Stomach smooth muscle (tissue), 2 donors: Measurements from ENCODE around the gene VPS33B.

Experiments
- H3K27ac ChIP-seq: one replicate; pipeline ENCODE4 v1.7.0; 2013; ENCODE audit warnings: mild to moderate bottlenecking, low read length, inconsistent platforms
- H3K27me3 ChIP-seq, 2 donors: one replicate each; pipeline ENCODE4 v1.7.0; 2013; ENCODE audit warnings: low read length in 2 of 2; ENCODE audit not compliant: insufficient read depth in 2 of 2, control insufficient read depth in 1 of 2
- H3K36me3 ChIP-seq, 2 donors: one replicate each; pipeline ENCODE4 v1.7.0; 2013; ENCODE audit warnings: low read length in 2 of 2; ENCODE audit not compliant: control insufficient read depth in 2 of 2, insufficient read depth in 2 of 2
- H3K4me1 ChIP-seq: one replicate; pipeline ENCODE4 v1.7.0; 2013; ENCODE audit warnings: low read length; ENCODE audit not compliant: control insufficient read depth, insufficient read depth
- H3K4me3 ChIP-seq, 2 donors: one replicate each; pipeline ENCODE4 v1.7.0; 2013; ENCODE audit warnings: low read length in 2 of 2
- H3K9ac ChIP-seq, 2 donors: one replicate each; pipeline ENCODE4 v1.7.0; 2013; ENCODE audit warnings: low read length in 2 of 2, mild to moderate bottlenecking in 1 of 2
- H3K9me3 ChIP-seq, 2 donors: one replicate each; pipeline ENCODE4 v1.7.0; 2013; ENCODE audit warnings: low read length in 2 of 2; ENCODE audit not compliant: control insufficient read depth in 2 of 2
- donor health status: healthy.
- donor health status: Pancreatic carcinoma.

Gene VPS33B

GRCh38 chr15:90998737-90999136 lies 23.7 kb downstream of the VPS33B start:
- H3K4me1 ChIP-seq, result peaks cover 4% of the 10 kb centered on the region
- peaks cover 25 to 36% of the 10 kb centered on the region in 2 donors for H3K36me3 ChIP-seq
- no peak overlapping the region for H3K4me3 ChIP-seq
- no peaks in the 10 kb centered on the region for H3K9me3 ChIP-seq
- no peak overlapping the region for H3K9ac ChIP-seq
- no peaks in the 10 kb centered on the region for H3K27me3 ChIP-seq
- no peak overlapping the region for H3K27ac ChIP-seq

GRCh38 chr15:90994417-90995311 lies 27.7 kb downstream of the VPS33B start, which contains the start of gene PRC1:
TSS of gene PRC1 (minus strand) at chr15:90994535. CDS start at chr15:90994417, 118 bp downstream.
- Histone ChIP-seq H3K27ac (peak within 1 kb of the TSS; percentile 85), H3K9me3 (no peaks in the 10 kb centered on the region), H3K4me3 (peak within 1 kb of the TSS; percentile 88 to 91), H3K4me1 (peaks cover 9% of the 10 kb centered on the region), H3K9ac (peak within 1 kb of the TSS; percentile 90 to 95), H3K27me3 (no peaks in the 10 kb centered on the region), H3K36me3 (peaks cover 8 to 11% of the 10 kb centered on the region in 2 donors)

GRCh38 chr15:90994059-90994416 lies 28.4 kb downstream of the VPS33B start:
- H3K36me3 ChIP-seq, result peaks cover 6 to 7% of the 10 kb centered on the region in 2 donors
- H3K27me3 ChIP-seq, result no peaks in the 10 kb centered on the region
- H3K27ac ChIP-seq, result peak overlapping the region; percentile 85
- no peaks in the 10 kb centered on the region for H3K9me3 ChIP-seq
- peak overlapping the region; percentile 82 to 86 for H3K9ac ChIP-seq
- H3K4me3 ChIP-seq, result peak overlapping the region; percentile 88 to 91
- peaks cover 9% of the 10 kb centered on the region for H3K4me1 ChIP-seq

DNA sequence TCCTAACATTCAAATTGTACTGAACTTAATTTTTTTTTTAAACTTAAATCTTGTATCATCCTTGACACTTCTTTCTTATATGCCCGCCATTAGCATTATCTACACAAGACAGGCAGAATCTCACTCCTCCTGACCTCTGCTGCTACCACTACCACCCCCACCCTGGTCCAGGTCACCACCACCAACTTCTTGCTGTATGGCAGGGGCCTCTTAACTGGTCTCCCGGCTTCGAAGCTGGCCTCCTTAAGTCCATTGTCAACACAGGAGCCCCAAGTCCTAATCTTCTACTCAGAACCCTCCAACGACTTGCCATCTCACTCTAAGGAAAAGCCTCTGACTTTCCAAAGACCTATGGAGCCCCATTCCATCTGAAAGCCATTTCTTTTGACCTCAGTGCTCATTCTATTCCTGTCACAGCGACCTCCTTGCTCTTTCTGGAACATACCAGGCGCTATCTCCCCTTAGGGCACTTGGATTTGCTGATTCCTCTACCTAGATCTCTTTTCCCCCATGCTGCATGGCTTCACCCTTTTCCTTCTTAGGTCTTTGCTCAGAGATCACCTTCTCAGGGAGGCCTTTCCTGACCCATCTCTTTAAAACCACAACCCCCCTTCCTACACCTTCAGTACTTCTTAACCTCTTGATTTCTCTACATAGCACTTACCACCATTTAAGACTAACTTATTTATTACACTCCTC lies 30.7 kb downstream of the VPS33B start:
- no peaks in the 10 kb centered on the region for H3K36me3 ChIP-seq
- H3K4me3 ChIP-seq, result no peak overlapping the region
- H3K4me1 ChIP-seq, result peaks cover 9% of the 10 kb centered on the region
- H3K27me3 ChIP-seq, result no peaks in the 10 kb centered on the region
- H3K9me3 ChIP-seq, result no peaks in the 10 kb centered on the region
- no peak overlapping the region for H3K27ac ChIP-seq
- no peak overlapping the region for H3K9ac ChIP-seq

DNA sequence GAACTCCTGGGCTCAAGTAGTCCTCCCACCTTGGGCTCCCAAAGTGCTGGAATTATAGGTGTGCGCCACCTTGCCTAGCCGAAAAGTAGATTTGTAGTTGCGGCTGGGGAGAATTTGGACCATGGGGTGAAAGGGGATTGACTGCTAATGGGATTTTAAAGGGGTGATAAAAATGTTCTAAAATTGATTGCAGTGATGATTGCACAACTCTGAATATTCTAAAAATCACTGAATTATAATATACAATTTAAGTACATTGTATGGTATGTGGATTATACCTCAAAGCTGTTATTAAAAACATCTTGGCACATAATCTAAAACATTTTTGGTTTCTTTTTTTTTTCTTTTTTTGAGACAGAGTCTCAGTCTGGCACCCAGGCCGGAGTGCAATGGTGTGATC lies 31.9 kb downstream of the VPS33B start:
- no peak overlapping the region for H3K9ac ChIP-seq
- no peak overlapping the region for H3K4me3 ChIP-seq
- no peaks in the 10 kb centered on the region for H3K9me3 ChIP-seq
- H3K27me3 ChIP-seq, result no peaks in the 10 kb centered on the region
- no peak overlapping the region for H3K27ac ChIP-seq
- H3K4me1 ChIP-seq, result peaks cover 9% of the 10 kb centered on the region
- no peaks in the 10 kb centered on the region for H3K36me3 ChIP-seq

DNA sequence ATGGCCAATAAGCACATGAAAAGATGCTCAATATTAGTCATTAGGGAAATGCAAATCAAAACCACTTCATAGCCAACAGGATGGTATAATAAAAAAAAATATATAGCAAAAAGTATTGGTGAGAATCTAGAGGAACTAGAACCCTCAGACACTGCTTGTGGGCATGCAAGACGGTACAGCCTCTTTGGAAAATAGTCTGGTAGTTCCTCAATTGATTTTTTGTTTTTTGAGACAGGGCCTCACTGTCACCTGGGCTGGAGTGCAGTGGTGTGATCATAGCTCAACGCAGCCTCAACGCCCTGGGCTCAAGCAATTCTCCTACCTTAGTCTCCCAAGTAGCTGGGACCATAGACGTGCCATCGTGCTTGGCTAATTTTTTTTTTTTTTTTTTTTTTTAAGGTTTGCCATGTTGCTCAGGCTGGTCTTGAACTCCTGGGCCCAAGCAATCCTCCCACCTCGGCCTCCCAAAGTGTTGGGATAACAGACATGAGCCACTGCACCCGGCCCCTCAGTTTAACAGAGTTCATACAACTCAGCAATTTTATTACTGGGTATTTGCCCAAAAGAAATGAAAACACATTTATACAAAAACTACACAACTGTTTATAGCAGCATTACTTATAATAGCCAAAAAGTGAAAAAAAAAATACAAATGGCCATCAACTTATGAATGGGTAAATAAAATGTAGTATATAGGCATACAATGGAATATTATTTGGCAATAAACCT lies 33.2 kb downstream of the VPS33B start:
- H3K4me3 ChIP-seq, result no peak overlapping the region
- H3K36me3 ChIP-seq, result no peaks in the 10 kb centered on the region
- peaks cover 9% of the 10 kb centered on the region for H3K4me1 ChIP-seq
- H3K27ac ChIP-seq, result no peak overlapping the region
- H3K27me3 ChIP-seq, result no peaks in the 10 kb centered on the region
- no peak overlapping the region for H3K9ac ChIP-seq
- H3K9me3 ChIP-seq, result no peaks in the 10 kb centered on the region

GRCh38 chr15:90988296-90988695 lies 34.1 kb downstream of the VPS33B start:
- Histone ChIP-seq H3K27me3 (no peaks in the 10 kb centered on the region), H3K27ac (no peak overlapping the region), H3K4me1 (peaks cover 2% of the 10 kb centered on the region), H3K9me3 (no peaks in the 10 kb centered on the region), H3K9ac (no peak overlapping the region), H3K4me3 (no peak overlapping the region), H3K36me3 (no peaks in the 10 kb centered on the region)

- Histone ChIP-seq H3K9ac (no peak overlapping the region), H3K4me3 (no peak overlapping the region)
Observed at GRCh38 chr15:90987561-90988141, 34.7 kb downstream of the VPS33B start.

DNA sequence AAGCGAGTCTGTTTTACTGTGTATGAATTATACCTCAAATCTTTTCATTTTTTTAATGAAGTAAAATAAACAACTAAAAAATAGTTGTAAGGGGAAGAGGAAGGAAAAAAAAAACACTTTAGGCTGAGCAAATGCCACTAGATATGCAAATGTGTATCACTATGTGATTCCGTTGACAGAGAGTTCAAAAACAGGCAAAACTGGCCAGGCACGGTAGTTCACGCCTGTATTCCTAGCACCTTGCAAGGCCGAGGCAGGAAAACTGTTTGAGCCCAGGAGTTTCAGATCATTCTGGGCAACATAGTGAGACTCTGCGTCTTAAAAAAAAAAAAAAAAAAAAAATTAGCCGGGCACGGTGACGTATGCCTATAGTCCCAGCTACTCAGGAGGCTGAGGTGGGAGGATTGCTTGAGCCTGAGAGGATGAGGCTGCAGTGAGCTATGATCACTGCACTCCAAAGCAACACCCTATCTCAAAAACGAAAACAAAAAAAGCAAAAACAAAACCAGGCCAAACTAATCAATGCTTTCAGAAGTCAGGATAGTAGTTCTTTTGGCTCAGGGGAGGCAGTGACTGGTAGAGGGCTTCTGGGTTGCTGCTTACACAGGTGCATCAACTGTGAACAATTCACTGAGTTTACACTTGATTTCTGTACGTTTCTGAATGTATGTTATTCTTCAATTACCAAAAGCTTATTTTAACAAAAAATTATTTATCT lies 35.4 kb downstream of the VPS33B start:
- Histone ChIP-seq H3K9ac (no peak overlapping the region), H3K27ac (no peak overlapping the region), H3K4me1 (no peaks in the 10 kb centered on the region), H3K36me3 (no peaks in the 10 kb centered on the region), H3K4me3 (no peak overlapping the region), H3K27me3 (no peaks in the 10 kb centered on the region), H3K9me3 (no peaks in the 10 kb centered on the region)

More at GRCh38 chr15:90987561-90988141, 34.7 kb downstream of the VPS33B start:
- no peaks in the 10 kb centered on the region for H3K36me3 ChIP-seq
- H3K27ac ChIP-seq, result no peak overlapping the region
- H3K4me1 ChIP-seq, result no peaks in the 10 kb centered on the region
- H3K27me3 ChIP-seq, result no peaks in the 10 kb centered on the region
- H3K9me3 ChIP-seq, result no peaks in the 10 kb centered on the region

DNA sequence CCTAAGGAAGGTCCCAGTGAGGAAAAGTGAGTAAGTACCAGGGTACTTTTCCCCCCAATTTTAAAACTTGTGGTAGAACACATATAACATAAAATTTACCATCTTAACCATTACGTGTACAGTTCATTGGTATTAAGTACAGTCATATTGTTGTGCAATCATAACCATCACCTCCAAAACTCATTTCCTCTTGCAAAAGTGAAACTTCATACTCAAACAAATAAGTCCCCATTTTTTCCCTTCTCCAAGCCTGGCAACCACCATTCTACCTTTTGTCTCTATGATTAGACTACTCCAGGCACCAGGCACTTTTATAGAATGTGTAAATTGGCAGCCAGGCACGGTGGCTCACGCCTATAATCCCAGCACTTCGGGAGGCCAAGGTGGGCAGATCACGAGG lies 40.3 kb downstream of the VPS33B start:
- no peaks in the 10 kb centered on the region for H3K4me1 ChIP-seq
- no peaks in the 10 kb centered on the region for H3K27me3 ChIP-seq
- no peak overlapping the region for H3K4me3 ChIP-seq
- H3K27ac ChIP-seq, result no peak overlapping the region
- no peak overlapping the region for H3K9ac ChIP-seq
- H3K36me3 ChIP-seq, result no peaks in the 10 kb centered on the region
- no peaks in the 10 kb centered on the region for H3K9me3 ChIP-seq
